SHP77 treated with DMSO at 0.1 percent for 48 hours (cell line): ENCODE results near the gene PRRG2.
A peak's percentile ranks its signal among the peaks of the same experiment; 100 is the strongest.

Source experiments
- DNase-seq: peaks from one replicate; lab custom pipeline; 2025; lab: John Stamatoyannopoulos, UW

The PRRG2 gene

GRCh38 chr19:49557641-49558325, 23.3 kb upstream of the PRRG2 start:
- DNase-seq: no peak

- DNase-seq: no peak
These were observed 22.5 kb upstream of the PRRG2 start for GRCh38 chr19:49558591-49558990.

GRCh38 chr19:49559443-49559842, 21.7 kb upstream of the PRRG2 start:
- no peak for DNase-seq

- no peak for DNase-seq
These were observed 21.2 kb upstream of the PRRG2 start for GRCh38 chr19:49559928-49560327.

DNA sequence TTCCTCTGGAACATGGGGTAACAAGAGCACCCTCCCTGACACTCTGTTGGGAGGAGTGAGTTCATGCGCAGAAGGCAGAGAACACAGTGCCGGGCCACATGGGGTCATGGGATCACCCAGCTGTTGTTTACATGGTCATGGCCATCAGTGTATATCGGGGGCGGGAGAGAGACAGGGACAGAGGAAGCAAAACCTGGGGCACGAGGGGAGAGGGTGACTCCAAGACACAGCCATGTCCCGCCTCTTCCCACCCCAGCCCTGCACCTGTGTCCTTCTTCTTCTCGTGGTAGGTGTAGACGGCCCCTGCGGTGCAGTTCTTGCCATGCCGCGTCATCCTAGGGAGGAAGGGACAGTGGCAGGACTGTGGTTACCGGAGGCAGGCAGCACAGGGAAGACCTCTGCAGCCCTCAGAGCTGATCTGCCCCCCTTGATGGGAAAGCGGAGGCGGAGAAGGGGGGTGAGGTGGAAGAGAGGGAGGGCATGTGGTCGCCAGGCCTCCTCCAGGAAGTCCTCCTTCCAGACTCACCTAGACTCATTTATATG, 20.7 kb upstream of the PRRG2 start:
- DNase-seq: no peak

- DNase-seq: no peak
These were observed 16.5 kb upstream of the PRRG2 start for GRCh38 chr19:49564616-49565045.

- DNase-seq: no peak
These were observed 15.9 kb upstream of the PRRG2 start for GRCh38 chr19:49565261-49565660.

DNA sequence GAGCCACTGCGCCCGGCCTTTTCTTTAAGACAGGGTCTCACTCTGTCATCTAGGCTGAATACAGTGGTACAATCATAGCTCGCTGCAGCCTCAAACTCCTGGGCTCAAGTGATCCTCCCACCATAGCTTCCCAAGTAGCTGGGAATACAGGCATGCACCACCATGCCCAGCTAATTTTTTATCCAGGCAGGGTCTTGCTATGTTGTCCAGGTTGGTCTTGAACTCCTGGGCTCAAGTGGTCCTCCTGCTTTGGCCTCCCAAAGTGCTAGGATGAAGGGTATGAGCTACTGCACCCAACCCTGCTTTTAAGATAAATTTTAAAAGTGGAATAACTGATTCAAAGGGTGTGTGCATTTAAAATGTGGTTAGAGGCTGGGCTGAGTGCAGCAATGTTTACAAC, 14.8 kb upstream of the PRRG2 start:
- no peak for DNase-seq

DNA sequence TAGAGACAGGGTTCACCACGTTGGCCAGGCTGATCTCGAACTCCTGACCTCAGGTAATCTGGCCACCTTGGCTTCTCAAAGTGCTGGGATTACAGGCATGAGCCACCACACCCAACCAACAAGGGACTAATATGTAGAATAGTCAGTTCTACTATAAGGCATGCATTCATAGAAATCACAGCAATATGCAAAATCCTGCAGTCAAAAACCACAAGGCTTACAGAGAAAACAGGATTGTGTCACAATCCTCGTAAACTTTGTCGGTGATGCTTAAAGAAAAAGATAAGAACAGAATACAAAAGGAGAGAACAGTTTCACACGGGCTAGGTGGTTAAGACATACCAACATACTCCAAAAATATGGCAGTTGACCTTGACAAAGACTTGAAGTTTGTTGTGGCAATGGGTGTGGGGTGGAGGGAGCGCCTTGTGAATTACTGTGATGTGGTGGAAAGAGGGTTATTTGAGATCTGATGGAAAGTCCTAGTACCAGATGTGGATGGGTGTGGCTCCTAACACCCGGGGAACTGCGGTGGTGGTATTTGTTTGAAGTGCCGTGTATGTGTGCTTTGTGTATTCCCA, 13.2 kb upstream of the PRRG2 start:
- DNase-seq: no peak

DNA sequence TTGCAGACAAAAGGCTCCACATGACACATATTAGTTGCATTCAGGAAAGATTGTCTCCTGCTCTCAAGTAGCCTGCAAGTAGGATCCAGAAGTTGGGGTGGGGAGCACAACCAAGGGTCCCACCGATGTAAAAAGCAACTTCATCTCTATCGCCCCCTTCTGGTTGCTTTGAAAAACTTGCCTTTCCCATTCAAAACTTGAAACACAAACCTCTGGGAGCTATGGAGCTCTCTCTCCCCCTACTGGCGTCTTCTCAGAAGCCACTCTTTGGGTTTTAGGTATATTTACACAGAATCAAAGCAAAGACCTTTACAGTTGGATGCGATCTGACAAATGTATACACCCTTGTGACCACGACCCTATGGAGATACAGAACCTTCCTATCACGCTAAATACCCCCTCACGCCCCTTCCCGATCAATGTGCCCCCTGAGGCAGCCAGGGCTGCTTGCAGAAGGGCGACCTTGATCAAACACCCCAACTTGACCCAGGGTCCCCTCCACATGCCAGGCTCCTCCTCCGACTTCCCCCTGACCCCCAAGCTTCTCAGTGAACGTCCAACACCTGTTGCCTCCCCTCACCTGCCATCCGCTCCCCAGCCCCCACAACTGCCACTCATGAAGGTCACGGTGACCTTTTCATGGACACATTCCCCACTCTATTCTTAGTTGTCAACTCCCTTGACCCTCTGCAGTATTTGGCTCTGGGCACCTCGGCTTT, 10.8 kb upstream of the PRRG2 start:
- DNase-seq: peak; percentile 59

GRCh38 chr19:49570997-49571676, 10.0 kb upstream of the PRRG2 start:
- peak; percentile 43 for DNase-seq

GRCh38 chr19:49573009-49573408, 8.1 kb upstream of the PRRG2 start:
- DNase-seq: no peak

GRCh38 chr19:49573425-49573824, 7.7 kb upstream of the PRRG2 start:
- DNase-seq: no peak

DNA sequence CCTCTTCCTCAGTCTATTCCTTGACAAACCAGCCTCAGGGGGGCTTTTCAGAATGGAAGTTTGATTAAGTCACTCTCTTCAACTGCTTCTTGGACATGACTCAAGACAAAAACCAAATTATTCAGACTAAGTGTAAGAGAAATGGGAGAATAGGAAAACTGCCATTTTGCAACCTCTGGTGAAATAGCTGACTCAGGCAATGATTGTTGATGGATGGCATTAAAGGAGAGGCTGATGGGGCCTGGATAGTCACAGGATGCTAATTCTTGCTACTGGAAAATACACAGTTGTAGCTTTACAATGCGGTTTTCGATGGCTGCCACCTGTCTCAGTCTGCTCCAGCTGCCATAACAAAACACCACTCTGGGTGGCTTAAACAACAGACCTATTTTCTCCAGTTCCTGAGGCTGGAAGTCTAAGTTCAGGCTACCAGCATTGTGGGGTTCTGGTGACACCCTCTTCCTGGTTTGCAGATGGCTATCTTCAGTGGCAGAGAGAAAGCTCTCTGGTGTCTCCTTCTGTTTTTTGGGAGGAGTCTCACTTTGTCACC, 6.8 kb upstream of the PRRG2 start:
- no peak for DNase-seq

DNA sequence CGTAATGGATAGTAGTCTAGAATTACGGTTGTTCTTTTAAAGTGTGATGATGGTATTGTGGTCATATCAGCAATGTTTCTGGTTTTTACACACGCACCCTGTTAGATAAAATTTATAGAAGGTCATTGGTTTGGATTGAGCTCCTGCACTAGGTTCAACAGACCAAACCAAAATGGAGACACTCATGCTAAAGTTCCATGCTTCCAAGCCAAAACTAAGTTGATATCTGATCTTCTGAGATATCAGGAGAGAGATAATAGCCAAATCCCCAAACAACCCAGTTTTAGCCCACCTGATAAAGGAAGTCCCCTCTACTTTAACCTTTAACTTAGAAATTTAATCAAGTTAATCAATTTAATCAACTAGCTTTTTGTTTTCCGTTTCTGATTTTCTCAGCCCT, 1.9 kb upstream of the PRRG2 start:
- no peak for DNase-seq

DNA sequence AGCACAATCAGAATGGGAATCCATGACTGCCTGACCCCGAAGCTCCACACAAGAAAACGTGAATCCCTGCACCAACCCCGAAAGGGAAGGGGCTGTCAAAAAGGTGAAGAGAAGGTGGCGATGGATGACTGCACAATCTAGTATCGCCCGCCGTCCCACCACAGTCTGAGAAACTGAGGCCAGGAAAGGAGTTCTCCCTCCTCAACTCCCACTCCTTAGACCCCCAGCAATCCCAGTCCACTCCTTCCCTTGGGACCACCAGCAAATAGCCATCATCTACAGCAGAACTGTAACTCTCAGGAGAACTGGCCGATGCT, 1.2 kb upstream of the PRRG2 start:
- no peak for DNase-seq

DNA sequence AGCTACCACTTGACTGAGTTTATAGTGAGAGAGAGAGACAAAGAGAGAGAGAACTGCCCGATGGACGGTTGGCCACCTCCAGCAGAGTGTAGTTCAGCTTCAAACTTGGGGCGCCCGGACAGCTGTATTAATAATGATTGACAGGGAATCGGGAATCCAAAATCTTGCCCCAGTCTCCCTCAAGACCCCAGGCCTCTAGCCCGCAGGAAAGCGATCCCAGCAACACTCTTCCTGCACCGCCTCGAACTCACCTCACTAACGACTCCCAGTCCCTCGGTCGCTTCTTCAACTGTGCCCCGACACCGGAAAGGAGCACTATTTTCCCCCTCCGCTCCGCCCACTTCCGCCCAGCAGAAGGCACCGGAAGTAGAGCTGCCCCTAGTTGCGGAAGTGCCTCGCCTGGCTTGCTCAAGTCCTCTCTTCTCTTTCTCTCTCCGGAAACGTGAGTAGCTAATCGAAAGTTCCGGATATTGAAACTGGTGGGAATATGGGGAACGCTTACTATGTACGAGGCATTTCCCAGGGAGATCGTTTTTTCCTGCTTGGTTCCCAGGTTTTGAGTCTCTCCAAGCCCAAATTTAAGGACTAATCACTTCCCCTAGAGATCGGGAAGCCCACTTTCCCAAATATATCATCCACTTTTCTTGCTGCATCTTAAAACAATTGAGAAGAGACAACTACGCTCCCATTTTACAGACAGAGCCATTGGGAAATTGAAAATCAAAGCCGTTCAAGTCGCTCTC, 681 bp upstream of the PRRG2 start, which contains the start of gene NOSIP:
Gene NOSIP, minus strand, starts transcription at position 293 of the 743 bp plus-strand sequence. CDS start 19,865 bp downstream, outside the sequence.
- peak; percentile 91 for DNase-seq

GRCh38 chr19:49583239-49583638, 2.1 kb downstream of the PRRG2 start:
- no peak for DNase-seq

DNA sequence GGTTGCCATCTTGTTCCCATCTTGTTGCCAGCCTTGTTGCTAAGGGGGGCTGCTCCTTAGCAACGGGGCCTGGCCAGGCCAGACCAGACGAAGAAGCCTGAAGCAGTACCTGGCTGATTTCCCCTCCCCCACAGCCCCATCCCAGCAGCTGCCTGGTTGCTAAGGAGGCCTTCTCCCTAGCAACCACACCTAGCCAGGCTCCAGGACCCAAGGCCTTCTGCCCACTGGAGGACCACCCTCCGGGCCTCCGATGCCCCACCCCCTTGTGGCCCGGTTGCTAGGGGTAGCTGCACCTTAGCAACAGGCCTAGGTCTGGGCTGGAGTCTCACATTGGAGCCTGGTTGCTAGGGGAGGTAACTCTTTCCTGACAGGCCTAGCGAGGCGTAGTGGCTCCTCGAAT, 3.9 kb downstream of the PRRG2 start:
- DNase-seq: no peak

DNA sequence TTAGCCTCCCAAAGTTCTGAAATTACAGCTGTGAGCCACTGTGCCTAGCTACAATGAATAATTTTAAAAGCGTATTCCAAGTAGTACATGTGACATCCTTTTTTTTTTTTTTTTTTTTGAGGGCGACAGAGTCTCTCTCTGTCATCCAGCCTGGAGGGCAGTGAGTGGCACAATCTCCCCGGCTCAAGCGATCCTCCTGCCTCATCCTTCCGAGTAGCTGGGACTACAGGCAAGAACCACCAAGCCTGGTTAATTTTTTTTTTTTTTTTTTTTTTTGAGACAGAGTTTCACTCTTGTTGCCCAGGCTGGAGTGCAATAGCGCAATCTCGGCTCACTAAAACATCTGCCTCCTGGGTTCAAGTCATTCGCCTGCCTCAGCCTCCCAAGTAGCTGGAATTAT, 6.1 kb downstream of the PRRG2 start:
- no peak for DNase-seq

GRCh38 chr19:49588365-49589122, 7.4 kb downstream of the PRRG2 start:
- no peak for DNase-seq
